Adrenal gland (tissue), 5 donors: ENCODE data around the gene SPATA25.
A peak's percentile ranks its signal among the peaks of the same experiment; 100 is the strongest.

Experiments used
- POLR2A ChIP-seq, 2 donors: fragments of 450-650 bp; IDR thresholded peaks; one replicate each; pipeline ENCODE4 v1.6.1; 2017; ENCODE audit warnings: antibody characterized with exemption in 2 of 2, mild to moderate bottlenecking in 2 of 2, moderate library complexity in 1 of 2
- TF ChIP-seq, protein P1 (sequence below), 6 experiments: fragments of 450-650 bp in 4 of 6; fragments of 200-600 bp in 2 of 6; sonication (generic) in 1 of 6; IDR thresholded peaks; 1 replicate in 5 of 6; 2 replicates in 1 of 6; pipeline versions ENCODE4 v1.5.1 to v1.8.0; 2016 to 2021; ENCODE audit warnings: antibody characterized with exemption in 6 of 6, mild to moderate bottlenecking in 2 of 6, moderate library complexity in 1 of 6
- donor health status: DM: no; HTN: no; CAD: no.

DNA sequence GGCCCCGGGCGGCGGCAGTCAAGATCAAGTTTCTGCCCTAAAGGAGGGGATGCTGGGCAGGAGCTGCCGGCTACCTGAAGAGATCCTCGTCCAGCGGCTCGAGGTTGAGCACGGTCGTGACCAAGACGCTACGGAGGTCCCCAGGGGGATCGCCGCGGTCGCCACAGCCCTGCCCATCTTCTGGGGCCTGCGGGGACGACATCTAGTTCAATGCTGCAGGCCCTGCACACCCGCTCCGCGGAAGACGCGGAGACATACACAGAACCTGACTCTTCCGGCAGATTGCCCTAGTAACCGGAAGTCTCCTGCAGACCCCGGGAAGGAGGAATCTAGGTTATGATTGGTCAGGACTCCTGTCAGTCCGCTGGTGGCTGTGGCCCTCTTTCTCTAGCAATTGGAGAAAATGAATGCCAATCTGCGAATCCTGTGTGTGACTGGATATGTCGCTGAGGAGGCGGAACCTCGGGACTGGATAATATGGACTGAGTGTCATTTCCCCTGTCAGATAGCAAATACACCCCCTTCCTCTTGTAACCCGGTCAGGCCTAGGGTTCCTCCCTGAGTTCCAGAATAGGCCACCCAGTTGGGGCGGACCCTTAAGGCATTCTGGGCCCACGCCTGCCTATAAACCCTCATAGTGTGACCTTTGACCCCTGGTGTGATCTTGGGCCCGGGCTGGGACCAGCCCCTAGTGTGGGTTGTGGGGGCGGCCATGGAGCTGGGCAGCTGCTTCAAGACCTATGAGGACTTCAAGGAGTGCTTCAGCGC lies 30.1 kb downstream of the SPATA25 start, which contains the start of the genes ACOT8 and ZSWIM3:
- TF ChIP-seq, protein P1, sequence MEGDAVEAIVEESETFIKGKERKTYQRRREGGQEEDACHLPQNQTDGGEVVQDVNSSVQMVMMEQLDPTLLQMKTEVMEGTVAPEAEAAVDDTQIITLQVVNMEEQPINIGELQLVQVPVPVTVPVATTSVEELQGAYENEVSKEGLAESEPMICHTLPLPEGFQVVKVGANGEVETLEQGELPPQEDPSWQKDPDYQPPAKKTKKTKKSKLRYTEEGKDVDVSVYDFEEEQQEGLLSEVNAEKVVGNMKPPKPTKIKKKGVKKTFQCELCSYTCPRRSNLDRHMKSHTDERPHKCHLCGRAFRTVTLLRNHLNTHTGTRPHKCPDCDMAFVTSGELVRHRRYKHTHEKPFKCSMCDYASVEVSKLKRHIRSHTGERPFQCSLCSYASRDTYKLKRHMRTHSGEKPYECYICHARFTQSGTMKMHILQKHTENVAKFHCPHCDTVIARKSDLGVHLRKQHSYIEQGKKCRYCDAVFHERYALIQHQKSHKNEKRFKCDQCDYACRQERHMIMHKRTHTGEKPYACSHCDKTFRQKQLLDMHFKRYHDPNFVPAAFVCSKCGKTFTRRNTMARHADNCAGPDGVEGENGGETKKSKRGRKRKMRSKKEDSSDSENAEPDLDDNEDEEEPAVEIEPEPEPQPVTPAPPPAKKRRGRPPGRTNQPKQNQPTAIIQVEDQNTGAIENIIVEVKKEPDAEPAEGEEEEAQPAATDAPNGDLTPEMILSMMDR (IDR thresholded peaks at IDR 0.05) = no peak
- TF ChIP-seq POLR2A (IDR thresholded peaks at IDR 0.05) = peak; percentile 28 to 78
